K562 (cell line): ENCODE data around the gene TRERF1. TPM values are rescaled to one million over a fixed set of nuclear protein-coding genes. Genes with fewer than 3 reads are reported as not detected.

ENCODE experiments used
- CHD7 ChIP-seq: fragments of 200-600 bp; sonication (generic); IDR thresholded peaks from one replicate; pipeline ENCODE4 v1.6.1; 2012; ENCODE audit warnings: mild to moderate bottlenecking, low read depth, low read length, inconsistent platforms
- CREB3L1 ChIP-seq: fragments of 450-650 bp; IDR thresholded peaks from 2 replicates; pipeline ENCODE4 v1.6.1; 2014; ENCODE audit warnings: low read depth, mild to moderate bottlenecking, moderate library complexity, borderline replicate concordance
- EP300 ChIP-seq: IDR thresholded peaks from 2 replicates; pipeline ENCODE4 v1.6.1; 2012; ENCODE audit warnings: low read length, improper control_type of control experiment
- HDAC3 ChIP-seq: fragments of 450-650 bp; IDR thresholded peaks from 2 replicates; pipeline ENCODE4 v1.6.1; 2018; ENCODE audit warnings: borderline replicate concordance, mild to moderate bottlenecking, moderate library complexity; ENCODE audit not compliant: partially characterized antibody
- HEY1 ChIP-seq: fragments of 250-450 bp; sonication (Bioruptor Pico); IDR thresholded peaks from 2 replicates; pipeline ENCODE4 v1.5.0; 2020; ENCODE audit warnings: mild to moderate bottlenecking, moderate library complexity, borderline replicate concordance
- HLTF ChIP-seq: fragments of 450-650 bp; IDR thresholded peaks from 2 replicates; pipeline ENCODE4 v1.6.1; 2016
- HOMEZ ChIP-seq: fragments of 250-450 bp; sonication (Bioruptor Pico); IDR thresholded peaks from 2 replicates; pipeline ENCODE4 v1.4.0; 2020; ENCODE audit warnings: mild to moderate bottlenecking, moderate library complexity
- KLF1 ChIP-seq: fragments of 450-650 bp; IDR thresholded peaks from 2 replicates; pipeline ENCODE4 v1.6.1; 2016; ENCODE audit warnings: missing genetic modification characterization, missing compliant biosample characterization
- PCBP2 ChIP-seq: fragments of 200-400 bp; formaldehyde crosslinking; IDR thresholded peaks from 2 replicates; pipeline ENCODE4 v1.6.1; 2018; ENCODE audit warnings: low read length, low read depth, mild to moderate bottlenecking, moderate library complexity; ENCODE audit not compliant: poor library complexity, severe bottlenecking
- RBM39 ChIP-seq: fragments of 200-400 bp; formaldehyde crosslinking; optimal IDR thresholded peaks from 2 replicates; pipeline ENCODE3; 2018; ENCODE audit warnings: low read depth, low read length
- ZFP1 ChIP-seq: fragments of 450-650 bp; formaldehyde crosslinking; IDR thresholded peaks from 2 replicates; pipeline ENCODE4 v1.4.0; 2020; ENCODE audit warnings: mild to moderate bottlenecking, mixed read lengths
- ZNF695 ChIP-seq: fragments of 450-650 bp; formaldehyde crosslinking; IDR thresholded peaks from 2 replicates; pipeline ENCODE4 v1.4.0; 2020; ENCODE audit warnings: mild to moderate bottlenecking, moderate library complexity
- polyA plus RNA-seq, 8 experiments: library from polyadenylated mRNA; depleted of rRNA in 4 of 8; stranded (reverse) in 5 of 8; unstranded in 3 of 8; fragments of >200 nt; fragmentation: Nextera tagmentation in 2 of 8; fragmentation: Illumina TruSeq in 1 of 8; extraction: Ambion mirVana in 2 of 8; extraction: Trizol in 1 of 8; gene quantifications; 2 replicates each; pipeline versions ENCODE4 v1.2.1 to v1.2.3, GENCODE V29; 2011 to 2014; ENCODE audit warnings: inconsistent platforms in 1 of 8, missing spikeins in 1 of 8
- total RNA-seq, 7 experiments: library from RNA; depleted of rRNA in 6 of 7; stranded (reverse); fragments of >200 nt in 6 of 7; fragmentation: Illumina TruSeq in 2 of 7; extraction: Trizol in 2 of 7; gene quantifications; 2 replicates each; pipeline versions ENCODE4 v1.2.1 to v1.2.3, GENCODE V29; 2011 to 2021; ENCODE audit warnings: low replicate concordance in 1 of 7

The TRERF1 gene
- total and polyA plus RNA-seq, 9 of the 15 experiments (the other 6 are each of a cell fraction or from before 2014, with no cell fraction given): 0.04 to 0.20 (median 0.07) TPM; not detected in 3

- TF ChIP-seq HDAC3: peak; percentile 96
- peak; percentile 59 for TF ChIP-seq CHD7
- no peak for TF ChIP-seq HEY1 (CRISPR knock-in tag)
- no peak for TF ChIP-seq ZNF695
- peak; percentile 89; the same call in 1 of the 2 replicates for TF ChIP-seq HLTF
- no peak for TF ChIP-seq RBM39
- TF ChIP-seq KLF1 (tag): 0 out of 2 replicates have a peak, but pooled peaks have one; percentile 21
- no peak for TF ChIP-seq PCBP2
- TF ChIP-seq HOMEZ: no peak
- TF ChIP-seq ZFP1 (CRISPR knock-in tag): no peak
- peak; percentile 65; the same call in 1 of the 2 replicates for TF ChIP-seq CREB3L1
- peak; percentile 98 for TF ChIP-seq EP300
Measured at GRCh38 chr6:42199106-42199981, 252.4 kb downstream of the TRERF1 start (continued).
